Lower lobe of right lung (tissue), 2 donors: Measurements from ENCODE around the gene SLC35B4. TPM values are rescaled to one million over a fixed set of nuclear protein-coding genes. Genes with fewer than 3 reads are reported as not detected.

Source experiments
- ATAC-seq, 2 donors: fragments of 200-7000 bp; cut with Tn5 transposase; one replicate each; pipeline ENCODE4 v1.9.1; 2020 to 2022; ENCODE audit warnings: mild to moderate bottlenecking in 2 of 2, moderate library complexity in 2 of 2
- DNase-seq: peaks from one replicate; pipeline ENCODE4 v3.0.0-alpha.2; 2020
- H3K27ac ChIP-seq: fragments of 200-600 bp; one replicate; pipeline ENCODE4 v1.8.0; 2022
- H3K27me3 ChIP-seq: fragments of 200-600 bp; one replicate; pipeline ENCODE4 v1.8.0; 2022; ENCODE audit warnings: low read depth
- H3K36me3 ChIP-seq: fragments of 200-600 bp; one replicate; pipeline ENCODE4 v1.8.0; 2022; ENCODE audit warnings: mild to moderate bottlenecking
- H3K4me1 ChIP-seq: fragments of 200-600 bp; one replicate; pipeline ENCODE4 v1.8.0; 2022
- H3K4me3 ChIP-seq: fragments of 200-600 bp; one replicate; pipeline ENCODE4 v1.8.0; 2022; ENCODE audit warnings: mild to moderate bottlenecking
- H3K9me3 ChIP-seq: fragments of 200-600 bp; one replicate; pipeline ENCODE4 v1.8.0; 2022
- intact Hi-C: fragments of 100-400 bp; cut with DNase I; formaldehyde crosslinking; loops from one replicate; pipeline ENCODE4 v1.11.0; 2022
- total RNA-seq: library from RNA; stranded (reverse); fragmentation: NEBNext Ultra II Directional; extraction: Animal tissue kit (Norgen Biotek cat#: 25700); gene quantifications from one replicate; pipeline ENCODE4 v1.2.1, GENCODE V29; 2021
- TF ChIP-seq, protein P1 (sequence below): fragments of 200-600 bp; IDR thresholded peaks from one replicate; pipeline ENCODE4 v1.8.0; 2022; ENCODE audit warnings: antibody characterized with exemption, mild to moderate bottlenecking
- donor health status: DM: no; HTN: yes; CAD: no; lungs with severe emphysema.

The SLC35B4 gene
- total RNA-seq, 1 donor from 2014 or later = 12.2 TPM

DNA sequence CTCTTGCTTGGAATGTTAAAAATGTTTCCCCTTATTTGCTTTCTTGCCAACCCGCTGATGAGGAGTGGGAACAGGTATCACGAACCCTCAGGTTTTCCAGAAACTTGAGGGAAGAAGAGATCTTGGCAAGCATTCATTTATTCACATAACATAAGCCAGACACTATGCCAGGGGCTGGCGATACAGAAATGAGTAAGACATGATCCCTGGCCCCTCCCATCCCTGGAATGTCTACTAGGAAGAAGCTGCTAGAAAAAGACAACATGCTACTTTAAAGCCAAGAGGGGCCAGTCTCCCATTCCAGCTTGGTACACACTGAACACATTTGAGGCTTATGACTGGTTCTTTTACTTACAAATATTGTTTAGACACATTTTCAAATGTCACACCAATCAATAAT is 26.4 kb downstream of the SLC35B4 start:
- no peaks in the 10 kb centered on the region for H3K27me3 ChIP-seq
- TF ChIP-seq, protein P1, sequence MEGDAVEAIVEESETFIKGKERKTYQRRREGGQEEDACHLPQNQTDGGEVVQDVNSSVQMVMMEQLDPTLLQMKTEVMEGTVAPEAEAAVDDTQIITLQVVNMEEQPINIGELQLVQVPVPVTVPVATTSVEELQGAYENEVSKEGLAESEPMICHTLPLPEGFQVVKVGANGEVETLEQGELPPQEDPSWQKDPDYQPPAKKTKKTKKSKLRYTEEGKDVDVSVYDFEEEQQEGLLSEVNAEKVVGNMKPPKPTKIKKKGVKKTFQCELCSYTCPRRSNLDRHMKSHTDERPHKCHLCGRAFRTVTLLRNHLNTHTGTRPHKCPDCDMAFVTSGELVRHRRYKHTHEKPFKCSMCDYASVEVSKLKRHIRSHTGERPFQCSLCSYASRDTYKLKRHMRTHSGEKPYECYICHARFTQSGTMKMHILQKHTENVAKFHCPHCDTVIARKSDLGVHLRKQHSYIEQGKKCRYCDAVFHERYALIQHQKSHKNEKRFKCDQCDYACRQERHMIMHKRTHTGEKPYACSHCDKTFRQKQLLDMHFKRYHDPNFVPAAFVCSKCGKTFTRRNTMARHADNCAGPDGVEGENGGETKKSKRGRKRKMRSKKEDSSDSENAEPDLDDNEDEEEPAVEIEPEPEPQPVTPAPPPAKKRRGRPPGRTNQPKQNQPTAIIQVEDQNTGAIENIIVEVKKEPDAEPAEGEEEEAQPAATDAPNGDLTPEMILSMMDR = no peak
- no peak overlapping the region for H3K4me3 ChIP-seq
- peaks cover 16% of the 10 kb centered on the region for H3K36me3 ChIP-seq
- DNase-seq (no peak), ATAC-seq (no peak)
- H3K9me3 ChIP-seq = no peaks in the 10 kb centered on the region
- intact Hi-C loops = no loop called here
- H3K4me1 ChIP-seq = no peaks in the 10 kb centered on the region
- H3K27ac ChIP-seq = no peak overlapping the region

DNA sequence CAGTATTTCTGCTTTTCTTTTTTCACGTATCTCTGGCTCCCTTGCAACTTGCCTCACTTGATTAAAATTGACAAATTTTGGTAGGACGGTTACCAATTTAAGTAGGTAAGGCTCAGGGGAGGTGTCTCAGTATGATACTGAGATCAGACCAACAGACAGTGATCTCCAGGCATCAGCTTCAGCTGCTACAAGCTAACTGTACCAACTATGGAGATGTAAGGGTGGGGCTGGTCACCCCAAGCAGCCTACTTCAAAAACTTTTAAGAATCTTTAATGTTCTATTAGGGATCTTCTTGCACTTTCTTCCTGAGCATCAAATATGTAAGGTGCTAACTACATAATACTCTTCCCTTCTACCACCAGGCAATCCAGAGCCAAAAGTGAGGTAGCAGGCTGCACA is 26.9 kb downstream of the SLC35B4 start:
- ATAC-seq = no peak
- H3K4me3 ChIP-seq = no peak overlapping the region
- no peak overlapping the region for H3K27ac ChIP-seq
- TF ChIP-seq, protein P1 = no peak
- no peaks in the 10 kb centered on the region for H3K9me3 ChIP-seq
- intact Hi-C loops = no loop called here
- H3K36me3 ChIP-seq = peaks cover 12% of the 10 kb centered on the region
- no peak for DNase-seq
- H3K4me1 ChIP-seq = no peaks in the 10 kb centered on the region
- H3K27me3 ChIP-seq = no peaks in the 10 kb centered on the region

DNA sequence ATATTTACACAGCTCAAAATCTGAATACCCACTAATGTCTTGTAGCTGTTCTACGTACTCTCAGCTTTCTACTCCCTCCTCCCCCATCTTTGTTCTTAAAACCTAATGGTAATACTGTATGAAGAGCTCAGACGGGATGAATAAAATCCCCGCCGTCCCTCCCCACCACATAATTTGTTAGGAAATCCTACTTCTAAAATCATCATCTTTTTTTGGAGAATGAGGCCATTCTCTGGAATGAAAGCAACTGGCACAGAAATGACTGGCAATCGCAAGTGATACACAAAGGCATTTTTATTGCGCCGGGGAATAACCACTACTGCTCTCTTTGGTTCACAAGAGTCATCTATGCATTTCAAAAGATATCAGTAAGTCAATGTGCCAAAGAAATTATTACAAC is 27.3 kb downstream of the SLC35B4 start:
- no peak for DNase-seq

DNA sequence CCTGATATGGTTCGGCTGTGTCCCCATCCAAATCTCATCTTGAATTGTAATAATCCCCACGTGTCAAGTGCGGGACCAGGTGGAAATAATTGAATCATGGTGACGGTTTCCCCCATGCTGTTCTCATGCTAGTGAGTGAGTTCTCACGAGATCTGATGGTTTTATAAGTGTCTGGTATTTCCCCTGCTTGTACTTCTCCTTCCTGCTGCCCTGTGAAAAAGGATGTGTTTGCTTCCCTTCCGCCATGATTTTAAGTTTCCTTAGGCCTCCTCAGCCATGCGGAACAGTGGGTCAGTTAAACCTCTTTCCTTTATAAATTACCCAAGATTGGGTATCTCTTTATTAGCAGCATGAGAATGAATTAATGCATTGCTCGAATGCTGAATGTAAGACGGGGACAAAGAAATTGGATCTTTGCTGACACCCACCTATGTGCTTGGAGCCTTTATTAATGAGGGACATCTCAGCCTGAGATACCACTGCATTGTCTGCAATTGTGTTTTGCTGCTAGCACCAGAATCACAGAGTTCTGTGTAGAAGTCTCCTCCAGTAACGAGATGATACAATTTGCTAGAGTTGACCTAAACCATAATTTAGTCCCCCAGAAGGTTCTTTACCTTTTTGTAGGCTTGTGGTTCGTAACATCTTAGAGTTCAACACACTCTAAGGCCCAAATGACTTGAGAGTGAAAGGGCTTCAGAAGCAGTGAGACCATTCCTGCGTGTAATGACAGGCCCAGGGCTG is 28.6 kb downstream of the SLC35B4 start:
- H3K4me1 ChIP-seq = no peaks in the 10 kb centered on the region
- H3K27me3 ChIP-seq = no peaks in the 10 kb centered on the region
- no peak for DNase-seq
- no peak overlapping the region for H3K27ac ChIP-seq
- H3K36me3 ChIP-seq = no peaks in the 10 kb centered on the region
- no peak for ATAC-seq
- H3K4me3 ChIP-seq = no peak overlapping the region
- TF ChIP-seq, protein P1 = no peak
- no peaks in the 10 kb centered on the region for H3K9me3 ChIP-seq
- intact Hi-C loops = no loop called here

More for the DNA sequence above, 27.3 kb downstream of the SLC35B4 start:
- intact Hi-C loops = no loop called here
- ATAC-seq = no peak
- Histone ChIP-seq H3K4me3 (no peak overlapping the region), H3K27me3 (no peaks in the 10 kb centered on the region), H3K36me3 (peaks cover 8% of the 10 kb centered on the region), H3K4me1 (no peaks in the 10 kb centered on the region), H3K27ac (no peak overlapping the region), H3K9me3 (no peaks in the 10 kb centered on the region)
- TF ChIP-seq, protein P1 = no peak

DNA sequence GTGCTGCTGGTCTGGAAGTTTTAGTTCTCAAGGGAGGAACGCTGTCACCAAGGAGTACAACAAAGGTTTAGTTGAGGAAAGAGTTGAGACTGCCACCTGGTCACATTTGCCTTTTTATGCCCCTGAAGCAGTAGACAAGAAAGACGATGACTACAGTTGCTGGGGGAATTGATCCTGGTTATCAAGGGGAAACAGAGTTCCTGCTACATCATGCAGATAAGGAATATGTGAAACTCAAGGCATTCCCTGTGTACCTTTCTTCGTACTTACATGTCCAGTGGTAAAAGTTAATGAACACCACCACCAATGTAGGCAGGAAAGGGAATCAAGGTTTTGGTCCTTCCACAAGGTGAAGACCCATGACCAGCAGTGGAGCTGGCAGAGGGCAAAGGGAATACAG is 31.8 kb downstream of the SLC35B4 start:
- Histone ChIP-seq H3K9me3 (no peaks in the 10 kb centered on the region), H3K4me3 (no peak overlapping the region), H3K27me3 (no peaks in the 10 kb centered on the region), H3K4me1 (no peaks in the 10 kb centered on the region), H3K36me3 (no peaks in the 10 kb centered on the region), H3K27ac (no peak overlapping the region)
- DNase-seq (no peak), ATAC-seq (no peak)
- TF ChIP-seq, protein P1 = no peak
- intact Hi-C loops = no loop called here
